Uterus (tissue), 4 donors: ENCODE results near the gene ANKRD1. TPM values are rescaled to one million over a fixed set of nuclear protein-coding genes. Genes with fewer than 3 reads are reported as not detected.

Source experiments
- DNase-seq, 2 donors: peaks; one replicate each; pipeline ENCODE4 v3.0.0-alpha.2; 2019 to 2020
- H3K27ac ChIP-seq, 2 donors: fragments of 200-600 bp; sonication (generic); 1 replicate in 1 of 2; 2 replicates in 1 of 2; pipeline ENCODE4 v1.5.1; 2016 to 2018
- H3K27me3 ChIP-seq, 2 donors: fragments of 200-600 bp; sonication (generic); one replicate each; pipeline ENCODE4 v1.5.1; 2018 to 2019; ENCODE audit warnings: control low read depth in 1 of 2
- H3K36me3 ChIP-seq, 2 donors: fragments of 200-600 bp; sonication (generic); one replicate each; pipeline ENCODE4 v1.5.1; 2019; ENCODE audit warnings: control low read depth in 1 of 2
- H3K4me1 ChIP-seq, 2 donors: fragments of 200-600 bp; sonication (generic); one replicate each; pipeline ENCODE4 v1.5.1; 2018 to 2019; ENCODE audit warnings: control low read depth in 1 of 2
- H3K4me3 ChIP-seq, 2 donors: fragments of 200-600 bp; sonication (generic); 1 replicate in 1 of 2; 2 replicates in 1 of 2; pipeline ENCODE4 v1.5.1; 2018 to 2019; ENCODE audit warnings: mild to moderate bottlenecking in 1 of 2
- H3K9me3 ChIP-seq, 2 donors: fragments of 200-600 bp; sonication (generic); one replicate each; pipeline ENCODE4 v1.5.1; 2019; ENCODE audit warnings: control low read depth in 1 of 2
- CTCF ChIP-seq, 4 experiments: fragments of 200-600 bp in 2 of 4; fragments of 450-650 bp in 2 of 4; sonication (generic) in 2 of 4; IDR thresholded peaks; one replicate each; pipeline ENCODE4 v1.5.1; 2016 to 2019; ENCODE audit warnings: antibody characterized with exemption in 4 of 4, mild to moderate bottlenecking in 2 of 4, moderate library complexity in 1 of 4
- POLR2A ChIP-seq, 2 donors: fragments of 450-650 bp; IDR thresholded peaks; one replicate each; pipeline ENCODE4 v1.6.1; 2016; ENCODE audit warnings: antibody characterized with exemption in 2 of 2, mild to moderate bottlenecking in 1 of 2, moderate library complexity in 1 of 2
- intact Hi-C: fragments of 100-400 bp; cut with DNase I; formaldehyde crosslinking; loops from one replicate; pipeline ENCODE4 v1.15.1; 2023; ENCODE audit warnings: low total_unique reads
- total RNA-seq, 4 donors: library from RNA; depleted of rRNA in 3 of 4; stranded (reverse); fragments of >200 nt in 3 of 4; gene quantifications; one replicate each; pipeline versions ENCODE4 v1.1.0 to v1.2.4, GENCODE V29; 2014 to 2023
- donor health status: DM: yes; HTN: yes; CAD: no.

ANKRD1 gene
- total RNA-seq, 4 donors from 2014 or later = 0.35 to 0.64 TPM; not detected in 2

DNA sequence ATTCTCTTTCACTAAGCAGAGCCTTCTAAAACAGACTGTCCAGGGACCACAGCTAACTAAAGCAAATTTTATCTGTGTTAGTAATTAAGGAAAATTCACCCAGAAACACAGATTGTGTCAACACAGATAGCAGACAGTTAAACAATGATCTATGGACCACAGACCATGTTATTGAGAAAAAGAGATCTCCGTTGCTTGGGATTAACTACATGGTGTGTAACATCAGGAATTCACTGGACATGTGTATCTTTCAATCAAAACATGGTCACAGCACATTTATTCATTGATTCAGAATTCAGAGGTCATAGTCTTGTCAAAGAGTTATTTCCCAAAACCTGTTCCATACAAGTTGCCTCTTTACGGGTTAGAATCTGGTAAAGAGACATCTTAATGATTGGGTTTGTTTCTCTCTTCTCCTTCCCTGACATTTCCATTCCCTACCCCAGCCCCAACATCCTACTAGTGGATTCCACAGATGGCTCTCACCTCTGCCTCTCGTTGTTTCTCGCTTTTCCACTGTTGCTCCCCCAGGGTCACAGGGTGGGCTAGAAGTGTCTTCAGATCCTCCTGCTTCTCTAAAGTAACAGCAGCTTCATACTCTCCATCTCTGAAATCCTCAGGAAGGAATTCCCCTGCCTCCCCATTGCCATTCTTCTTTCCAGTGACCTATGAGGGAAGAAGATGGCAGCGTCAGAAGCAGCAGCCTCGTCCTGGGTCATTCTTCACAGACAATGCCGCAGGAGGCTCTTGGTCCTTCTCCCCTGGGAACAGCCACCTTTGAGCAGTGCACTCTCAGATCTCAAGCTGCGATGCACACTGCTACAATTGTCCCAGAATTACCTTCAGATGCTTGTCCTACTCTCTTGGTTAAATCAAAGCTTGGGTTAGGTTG lies 958 bp downstream of the ANKRD1 start:
- H3K4me1 ChIP-seq = no peaks in the 10 kb centered on the region
- intact Hi-C loops = loop anchor here (5.0 kb wide), 1 partner anchor 332 kb away; no protein-coding TSS in a partner anchor
- no peaks in the 10 kb centered on the region for H3K36me3 ChIP-seq
- no peak overlapping the region for H3K27ac ChIP-seq
- H3K9me3 ChIP-seq = no peaks in the 10 kb centered on the region
- H3K4me3 ChIP-seq = no peak overlapping the region
- DNase-seq = no peak
- no peaks in the 10 kb centered on the region for H3K27me3 ChIP-seq
- TF ChIP-seq POLR2A (IDR thresholded peaks at IDR 0.05) = no peak

GRCh38 chr10:90917968-90918318 lies 2.9 kb downstream of the ANKRD1 start:
- no peaks in the 10 kb centered on the region for H3K36me3 ChIP-seq
- no peak for TF ChIP-seq POLR2A (IDR thresholded peaks at IDR 0.05)
- no peak for TF ChIP-seq CTCF (IDR thresholded peaks at IDR 0.05)
- H3K4me1 ChIP-seq = no peaks in the 10 kb centered on the region
- intact Hi-C loops = loop anchor here (5.0 kb wide), 1 partner anchor 334 kb away; no protein-coding TSS in a partner anchor
- no peaks in the 10 kb centered on the region for H3K9me3 ChIP-seq
- DNase-seq = no peak
- H3K27ac ChIP-seq = no peak overlapping the region
- H3K27me3 ChIP-seq = no peaks in the 10 kb centered on the region
- no peak overlapping the region for H3K4me3 ChIP-seq

- Histone ChIP-seq H3K4me1 (no peaks in the 10 kb centered on the region), H3K9me3 (no peaks in the 10 kb centered on the region), H3K27me3 (no peaks in the 10 kb centered on the region), H3K4me3 (no peak overlapping the region), H3K36me3 (no peaks in the 10 kb centered on the region), H3K27ac (no peak overlapping the region)
- intact Hi-C loops = loop anchor here (5.0 kb wide), 1 partner anchor 335 kb away; no protein-coding TSS in a partner anchor
- DNase-seq = no peak
- TF ChIP-seq CTCF (IDR thresholded peaks at IDR 0.05) (no peak), POLR2A (IDR thresholded peaks at IDR 0.05) (no peak)
These were observed 3.5 kb downstream of the ANKRD1 start for GRCh38 chr10:90917238-90917967.

DNA sequence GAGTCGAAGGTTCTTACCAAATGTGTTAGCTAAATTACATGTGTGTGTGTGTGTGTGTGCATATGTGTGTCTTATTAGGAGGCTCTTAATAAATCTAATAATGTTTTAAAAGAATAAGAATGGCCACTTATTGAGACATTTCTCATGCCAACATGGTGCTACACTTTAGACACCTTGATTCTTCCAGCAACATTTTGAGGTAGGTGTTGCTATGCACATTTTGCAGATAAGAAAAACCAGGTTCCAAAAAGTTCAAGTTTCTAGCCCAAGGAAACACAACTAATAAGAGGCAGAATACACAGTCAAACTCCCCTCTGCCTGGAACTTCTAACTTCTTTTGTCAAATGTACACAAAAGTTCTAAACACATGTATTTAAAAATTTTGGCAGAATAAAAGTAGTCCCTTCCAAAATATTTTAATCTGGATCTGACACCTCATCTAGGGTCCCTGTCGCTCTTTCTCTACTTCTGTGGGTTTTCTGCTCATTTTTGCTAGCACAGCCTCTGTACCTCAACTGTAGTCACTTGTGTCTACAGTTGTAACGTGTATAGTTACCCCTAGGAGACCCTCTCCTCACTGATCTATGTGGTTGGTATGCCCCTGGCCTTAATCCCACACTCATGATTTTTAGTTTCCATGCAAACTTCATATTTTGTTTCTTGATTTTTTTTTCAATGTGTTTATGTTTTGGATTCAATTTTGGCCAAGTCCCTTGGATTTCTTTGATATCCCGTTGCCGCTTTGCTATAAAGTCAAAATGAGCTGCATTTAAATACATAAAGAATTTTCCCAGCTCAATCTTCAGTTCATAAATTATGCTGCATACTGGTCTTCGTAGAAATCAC lies 4.3 kb downstream of the ANKRD1 start:
- Histone ChIP-seq H3K27ac (no peak overlapping the region), H3K36me3 (no peaks in the 10 kb centered on the region), H3K27me3 (no peaks in the 10 kb centered on the region), H3K9me3 (no peaks in the 10 kb centered on the region), H3K4me3 (no peak overlapping the region), H3K4me1 (no peaks in the 10 kb centered on the region)
- intact Hi-C loops = loop anchor here (5.0 kb wide), 1 partner anchor 336 kb away; no protein-coding TSS in a partner anchor
- TF ChIP-seq POLR2A (IDR thresholded peaks at IDR 0.05) = no peak
- DNase-seq = no peak

GRCh38 chr10:90915766-90916075 lies 5.2 kb downstream of the ANKRD1 start:
- Histone ChIP-seq H3K9me3 (no peaks in the 10 kb centered on the region), H3K36me3 (no peaks in the 10 kb centered on the region), H3K27me3 (no peaks in the 10 kb centered on the region), H3K27ac (no peak overlapping the region), H3K4me1 (no peaks in the 10 kb centered on the region), H3K4me3 (no peak overlapping the region)
- intact Hi-C loops = loop anchor here (5.0 kb wide), 1 partner anchor 337 kb away; no protein-coding TSS in a partner anchor
- no peak for TF ChIP-seq POLR2A (IDR thresholded peaks at IDR 0.05)
- no peak for DNase-seq

GRCh38 chr10:90914992-90915765 lies 5.7 kb downstream of the ANKRD1 start:
- intact Hi-C loops = loop anchor here (5.0 kb wide), 1 partner anchor 337 kb away; no protein-coding TSS in a partner anchor
- no peak overlapping the region for H3K4me3 ChIP-seq
- no peaks in the 10 kb centered on the region for H3K27me3 ChIP-seq
- no peaks in the 10 kb centered on the region for H3K4me1 ChIP-seq
- TF ChIP-seq POLR2A (IDR thresholded peaks at IDR 0.05) (no peak), CTCF (IDR thresholded peaks at IDR 0.05) (no peak)
- no peaks in the 10 kb centered on the region for H3K36me3 ChIP-seq
- DNase-seq = no peak
- no peaks in the 10 kb centered on the region for H3K9me3 ChIP-seq
- H3K27ac ChIP-seq = no peak overlapping the region
